Measurements from ENCODE around the gene SLC4A3. TPM values are rescaled to one million over a fixed set of nuclear protein-coding genes. Genes with fewer than 3 reads are reported as not detected.

The SLC4A3 gene
- total and polyA plus RNA-seq, 2 donors (not counting 3 experiments of a cell fraction or from before 2014, with no cell fraction given): 0.29 to 0.35 TPM

DNA sequence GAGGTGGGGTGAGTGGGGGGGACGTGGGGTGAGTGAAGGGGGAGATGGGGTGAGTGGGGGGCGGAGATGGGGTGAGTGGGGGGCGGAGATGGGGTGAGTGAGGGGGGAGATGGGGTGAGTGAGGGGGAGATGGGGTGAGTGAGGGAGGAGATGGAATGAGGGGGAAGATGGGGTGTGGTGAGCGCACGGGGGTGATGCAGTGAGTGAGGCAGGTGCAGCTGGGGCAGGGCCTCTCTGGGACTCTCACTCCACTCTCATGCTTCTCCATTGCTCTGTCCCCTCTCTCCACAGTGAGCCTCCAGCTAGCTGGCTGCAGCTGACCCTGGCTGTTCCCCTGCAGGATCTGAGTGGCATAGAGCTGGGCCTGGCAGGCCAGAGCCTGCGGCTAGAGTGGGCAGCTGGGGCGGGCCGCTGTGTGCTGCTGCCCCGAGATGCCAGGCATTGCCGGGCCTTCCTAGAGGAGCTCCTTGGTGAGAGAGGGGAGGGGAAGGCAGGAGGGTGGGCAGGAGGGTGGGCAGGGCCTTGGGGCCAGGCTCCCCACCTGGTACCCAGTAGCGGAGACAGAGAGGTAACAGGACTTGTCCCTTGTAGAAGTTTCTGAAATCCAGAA, 13.9 kb upstream of the SLC4A3 start:
- DNase-seq (ENCODE audit: low read depth, low spot score) (no peak), FAIRE-seq (no peak)
- no TSS peak for BruUV-seq (replicated peaks)
- H2AFZ ChIP-seq (ENCODE audit: low read depth, low read length): no peak overlapping the region
- dilution Hi-C loops (cut with MboI; ENCODE audit: extremely low pct_ligation_motif_present, low sequenced_read_pairs) (no loop called here), intact Hi-C loops (cut with micrococcal nuclease) (no loop called here)
- POLR2A ChIA-PET: no interaction called here
- no peaks in the 10 kb centered on the region for H3K4me1 ChIP-seq (ENCODE audit: control insufficient read depth, extremely low read depth, insufficient read depth, low read length)
- H3K79me2 ChIP-seq (ENCODE audit: control insufficient read depth, insufficient read depth, low read length): no peaks in the 10 kb centered on the region
- no peaks in the 10 kb centered on the region for H3K9me3 ChIP-seq (replicated peaks; ENCODE audit: control insufficient read depth, insufficient read depth, low read length)
- peaks cover 0 to 14% of the 10 kb centered on the region in 2 experiments for H3K36me3 ChIP-seq (ENCODE audit: control insufficient read depth in 2 of 2, extremely low read depth in 1 of 2, insufficient read depth in 2 of 2, low read length in 2 of 2)
- H4K20me1 ChIP-seq (replicated peaks; ENCODE audit: control insufficient read depth, extremely low read depth, insufficient read depth, low read length): no peaks in the 10 kb centered on the region
- TF ChIP-seq MYC (IDR thresholded peaks at IDR 0.05; ENCODE audit: low read depth, low read length): no peak
- TF ChIP-seq, protein P1, sequence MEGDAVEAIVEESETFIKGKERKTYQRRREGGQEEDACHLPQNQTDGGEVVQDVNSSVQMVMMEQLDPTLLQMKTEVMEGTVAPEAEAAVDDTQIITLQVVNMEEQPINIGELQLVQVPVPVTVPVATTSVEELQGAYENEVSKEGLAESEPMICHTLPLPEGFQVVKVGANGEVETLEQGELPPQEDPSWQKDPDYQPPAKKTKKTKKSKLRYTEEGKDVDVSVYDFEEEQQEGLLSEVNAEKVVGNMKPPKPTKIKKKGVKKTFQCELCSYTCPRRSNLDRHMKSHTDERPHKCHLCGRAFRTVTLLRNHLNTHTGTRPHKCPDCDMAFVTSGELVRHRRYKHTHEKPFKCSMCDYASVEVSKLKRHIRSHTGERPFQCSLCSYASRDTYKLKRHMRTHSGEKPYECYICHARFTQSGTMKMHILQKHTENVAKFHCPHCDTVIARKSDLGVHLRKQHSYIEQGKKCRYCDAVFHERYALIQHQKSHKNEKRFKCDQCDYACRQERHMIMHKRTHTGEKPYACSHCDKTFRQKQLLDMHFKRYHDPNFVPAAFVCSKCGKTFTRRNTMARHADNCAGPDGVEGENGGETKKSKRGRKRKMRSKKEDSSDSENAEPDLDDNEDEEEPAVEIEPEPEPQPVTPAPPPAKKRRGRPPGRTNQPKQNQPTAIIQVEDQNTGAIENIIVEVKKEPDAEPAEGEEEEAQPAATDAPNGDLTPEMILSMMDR (IDR thresholded peaks at IDR 0.05; ENCODE audit: extremely low read depth in 1 of 2, insufficient read depth in 1 of 2, low read depth in 1 of 2, low read length in 2 of 2): no peak
- TF ChIP-seq, protein P2, sequence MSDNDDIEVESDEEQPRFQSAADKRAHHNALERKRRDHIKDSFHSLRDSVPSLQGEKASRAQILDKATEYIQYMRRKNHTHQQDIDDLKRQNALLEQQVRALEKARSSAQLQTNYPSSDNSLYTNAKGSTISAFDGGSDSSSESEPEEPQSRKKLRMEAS (IDR thresholded peaks at IDR 0.05; ENCODE audit: insufficient read depth, insufficient read length): no peak
- H3K27ac ChIP-seq (ENCODE audit: insufficient read depth, low read depth, low read length): no peak overlapping the region
- no peak overlapping the region for H3K4me3 ChIP-seq (replicated peaks in 1 of 3; ENCODE audit: insufficient read depth in 1 of 3, low read depth in 1 of 3, low read length in 3 of 3)
- no peak overlapping the region for H3K4me2 ChIP-seq (ENCODE audit: insufficient read depth, low read length)
- H3K9me1 ChIP-seq (replicated peaks; ENCODE audit: control insufficient read depth, extremely low read depth, insufficient read depth, low read length): no peaks in the 10 kb centered on the region
- H3K9ac ChIP-seq (replicated peaks; ENCODE audit: extremely low read depth, insufficient read depth, low read length): no peak overlapping the region
- no peaks in the 10 kb centered on the region for H3K27me3 ChIP-seq (ENCODE audit: control insufficient read depth in 2 of 2, insufficient read depth in 2 of 2, low read length in 2 of 2)
- CTCF ChIA-PET: no interaction called here

DNA sequence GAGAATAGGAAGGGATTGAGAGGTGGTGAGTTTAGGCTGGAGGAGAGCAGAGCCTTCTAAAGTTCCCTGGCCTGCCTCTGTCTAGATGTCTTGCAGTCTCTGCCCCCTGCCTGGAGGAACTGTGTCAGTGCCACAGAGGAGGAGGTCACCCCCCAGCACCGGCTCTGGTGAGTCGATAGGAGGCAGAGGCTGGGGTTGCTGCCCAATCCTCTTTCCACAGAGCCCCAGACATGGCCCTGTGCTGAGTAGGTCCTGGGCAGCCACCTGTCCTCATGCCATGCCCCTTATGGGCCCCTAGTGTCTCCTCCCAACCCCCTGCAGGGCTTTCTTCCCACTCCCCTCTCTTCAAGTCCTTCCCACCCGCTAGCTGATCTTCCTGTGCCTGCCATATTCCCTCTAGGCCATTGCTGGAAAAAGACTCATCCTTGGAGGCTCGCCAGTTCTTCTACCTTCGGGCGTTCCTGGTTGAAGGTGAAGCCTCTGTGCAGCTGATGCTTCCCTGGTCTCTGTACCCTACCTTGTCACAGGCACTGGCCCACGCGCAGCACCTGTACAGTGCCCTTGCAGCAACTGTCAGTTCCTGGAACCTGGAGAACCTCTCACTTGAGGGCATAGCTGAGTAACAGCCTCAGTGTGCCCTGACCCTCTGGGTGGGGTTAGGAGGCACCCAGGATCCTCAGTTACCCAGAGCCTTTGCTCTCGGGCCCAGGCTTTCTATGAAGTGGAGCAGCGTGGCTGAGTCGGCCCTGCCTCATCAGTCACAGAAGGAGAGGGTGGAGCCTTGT, 13.2 kb upstream of the SLC4A3 start:
- Histone ChIP-seq H3K9ac (replicated peaks; ENCODE audit: extremely low read depth, insufficient read depth, low read length) (no peak overlapping the region), H3K79me2 (ENCODE audit: control insufficient read depth, insufficient read depth, low read length) (no peaks in the 10 kb centered on the region), H3K9me3 (replicated peaks; ENCODE audit: control insufficient read depth, insufficient read depth, low read length) (no peaks in the 10 kb centered on the region), H2AFZ (ENCODE audit: low read depth, low read length) (no peak overlapping the region), H3K9me1 (replicated peaks; ENCODE audit: control insufficient read depth, extremely low read depth, insufficient read depth, low read length) (no peaks in the 10 kb centered on the region), H3K4me3 (replicated peaks in 1 of 3; ENCODE audit: insufficient read depth in 1 of 3, low read depth in 1 of 3, low read length in 3 of 3) (no peak overlapping the region), H4K20me1 (replicated peaks; ENCODE audit: control insufficient read depth, extremely low read depth, insufficient read depth, low read length) (no peaks in the 10 kb centered on the region), H3K27me3 (ENCODE audit: control insufficient read depth in 2 of 2, insufficient read depth in 2 of 2, low read length in 2 of 2) (no peaks in the 10 kb centered on the region), H3K4me1 (ENCODE audit: control insufficient read depth, extremely low read depth, insufficient read depth, low read length) (no peaks in the 10 kb centered on the region), H3K4me2 (ENCODE audit: insufficient read depth, low read length) (no peak overlapping the region), H3K36me3 (ENCODE audit: control insufficient read depth in 2 of 2, extremely low read depth in 1 of 2, insufficient read depth in 2 of 2, low read length in 2 of 2) (peaks cover 0 to 11% of the 10 kb centered on the region in 2 experiments), H3K27ac (ENCODE audit: insufficient read depth, low read depth, low read length) (no peak overlapping the region)
- dilution Hi-C loops (cut with MboI; ENCODE audit: extremely low pct_ligation_motif_present, low sequenced_read_pairs) (no loop called here), intact Hi-C loops (cut with micrococcal nuclease) (no loop called here)
- no TSS peak for BruUV-seq (replicated peaks)
- FAIRE-seq (no peak), DNase-seq (ENCODE audit: low read depth, low spot score) (no peak)
- TF ChIP-seq JUN (IDR thresholded peaks at IDR 0.05; ENCODE audit: borderline replicate concordance, insufficient read depth, insufficient read length, low read depth) (no peak), POLR2AphosphoS5 (IDR thresholded peaks at IDR 0.05; ENCODE audit: insufficient read depth, low read depth, low read length) (no peak), MYC (IDR thresholded peaks at IDR 0.05; ENCODE audit: low read depth, low read length) (no peak), FOS (IDR thresholded peaks at IDR 0.05; ENCODE audit: borderline replicate concordance, insufficient read depth, low read length) (no peak), GATA2 (IDR thresholded peaks at IDR 0.05; ENCODE audit: insufficient read depth, insufficient read length, low read depth, low read length) (no peak), EZH2 (IDR thresholded peaks at IDR 0.05; ENCODE audit: borderline replicate concordance, low read depth, low read length, severe bottlenecking) (no peak), POLR2A (IDR thresholded peaks at IDR 0.05; ENCODE audit: low read depth, low read length) (no peak)
- TF ChIP-seq, protein P1 (IDR thresholded peaks at IDR 0.05; ENCODE audit: extremely low read depth in 1 of 2, insufficient read depth in 1 of 2, low read depth in 1 of 2, low read length in 2 of 2): no peak
- TF ChIP-seq, protein P2 (IDR thresholded peaks at IDR 0.05; ENCODE audit: insufficient read depth, insufficient read length): no peak
- ChIA-PET CTCF (no interaction called here), POLR2A (no interaction called here)
